ENCODE results near the gene SCARB2.

- TF ChIP-seq CTCF (IDR thresholded peaks at IDR 0.05) (no peak), EP300 (IDR thresholded peaks at IDR 0.05) (no peak)
Observed at GRCh38 chr4:76196376-76196775, 17.2 kb downstream of the SCARB2 start.

Measured in sigmoid colon (tissue), 4 donors.